Activated naive CD8-positive, alpha-beta T cell treated with anti-CD3 and anti-CD28 coated beads for 36 hours (primary cell): Measurements from ENCODE around the gene EPHB1. TPM values are rescaled to one million over a fixed set of nuclear protein-coding genes. Genes with fewer than 3 reads are reported as not detected.

Experiments used
- DNase-seq: peaks from one replicate; pipeline ENCODE4 v3.0.0; 2021
- H3K27ac Mint-ChIP-seq: one replicate; pipeline ENCODE4 v1.8.0; 2022; ENCODE audit warnings: mild to moderate bottlenecking, moderate library complexity, mixed read lengths
- H3K27me3 Mint-ChIP-seq: one replicate; pipeline ENCODE4 v1.8.0; 2022; ENCODE audit warnings: mild to moderate bottlenecking, mixed read lengths
- H3K36me3 Mint-ChIP-seq: one replicate; pipeline ENCODE4 v1.8.0; 2021; ENCODE audit warnings: mild to moderate bottlenecking, mixed read lengths
- H3K4me1 Mint-ChIP-seq: one replicate; pipeline ENCODE4 v1.8.0; 2021; ENCODE audit warnings: mixed read lengths
- H3K4me3 Mint-ChIP-seq: one replicate; pipeline ENCODE4 v1.8.0; 2022; ENCODE audit warnings: mild to moderate bottlenecking, moderate library complexity, mixed read lengths
- H3K9me3 Mint-ChIP-seq: one replicate; pipeline ENCODE4 v1.8.0; 2022; ENCODE audit warnings: mixed read lengths
- total RNA-seq, 2 experiments: library from RNA; stranded (reverse); gene quantifications; one replicate each; pipeline ENCODE4 v1.2.3, GENCODE V29; 2021

Gene EPHB1
- total RNA-seq, 2 experiments from 2014 or later = not detected

DNA sequence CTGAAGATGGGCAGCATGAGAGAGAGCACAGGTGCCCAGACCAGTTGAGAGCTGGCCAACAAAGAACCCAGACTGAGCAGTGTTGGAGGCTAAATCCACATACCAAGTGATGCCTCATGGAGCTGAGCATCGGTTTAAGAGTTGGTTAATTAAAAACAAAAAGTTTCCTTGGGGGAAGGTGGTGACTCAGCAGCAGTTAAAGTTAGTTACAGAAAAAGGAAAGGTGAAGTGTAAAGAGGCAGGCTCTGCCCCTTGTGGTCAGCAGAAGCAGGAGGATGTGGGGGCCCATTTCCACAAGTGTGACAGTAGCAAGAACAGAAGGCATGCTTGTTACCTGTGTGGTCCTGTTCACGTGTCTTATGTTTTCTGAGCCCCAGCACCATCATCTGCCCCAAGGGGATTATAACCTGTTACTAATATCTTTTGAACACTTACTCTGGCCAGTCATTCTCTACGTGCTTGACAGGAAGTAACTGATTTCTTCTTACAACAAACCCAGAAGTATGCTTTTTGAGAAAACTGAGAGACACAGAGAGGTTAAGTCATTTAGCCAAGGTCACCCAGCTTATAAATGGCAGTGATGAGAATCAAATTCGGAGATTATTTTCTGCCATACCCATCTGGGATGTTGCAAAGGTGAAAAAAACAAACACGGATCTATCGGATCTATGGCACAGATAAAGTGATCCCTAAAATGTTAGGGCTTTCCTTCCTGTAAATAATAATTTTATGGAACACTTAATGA lies 91.0 kb downstream of the EPHB1 start:
- no peaks in the 10 kb centered on the region for H3K27me3 Mint-ChIP-seq
- H3K9me3 Mint-ChIP-seq = no peaks in the 10 kb centered on the region
- H3K4me3 Mint-ChIP-seq = no peak overlapping the region
- H3K4me1 Mint-ChIP-seq = no peaks in the 10 kb centered on the region
- H3K36me3 Mint-ChIP-seq = no peaks in the 10 kb centered on the region
- no peak overlapping the region for H3K27ac Mint-ChIP-seq
- no peak for DNase-seq

DNA sequence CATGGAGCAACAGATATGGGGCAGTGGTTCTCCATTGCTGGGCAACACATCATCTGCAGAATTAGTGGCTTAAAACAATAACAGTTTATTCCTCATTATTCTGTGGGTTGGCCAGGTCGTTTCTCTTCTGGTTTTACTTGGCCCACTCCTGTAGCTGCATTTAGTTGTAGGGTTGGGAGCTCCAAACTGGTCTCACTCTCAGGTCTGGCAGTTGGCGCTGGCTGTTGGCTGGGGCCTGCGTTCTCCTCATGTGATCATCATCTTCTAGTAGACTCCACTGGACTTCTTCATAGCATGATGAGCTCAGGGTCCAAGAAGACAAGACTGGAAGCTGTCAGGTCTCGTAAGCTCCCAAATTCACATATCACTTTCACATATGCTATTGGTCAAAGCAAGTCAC lies 91.9 kb downstream of the EPHB1 start:
- no peaks in the 10 kb centered on the region for H3K9me3 Mint-ChIP-seq
- H3K27ac Mint-ChIP-seq = no peak overlapping the region
- no peak overlapping the region for H3K4me3 Mint-ChIP-seq
- no peak for DNase-seq
- H3K4me1 Mint-ChIP-seq = no peaks in the 10 kb centered on the region
- no peaks in the 10 kb centered on the region for H3K36me3 Mint-ChIP-seq
- H3K27me3 Mint-ChIP-seq = no peaks in the 10 kb centered on the region

DNA sequence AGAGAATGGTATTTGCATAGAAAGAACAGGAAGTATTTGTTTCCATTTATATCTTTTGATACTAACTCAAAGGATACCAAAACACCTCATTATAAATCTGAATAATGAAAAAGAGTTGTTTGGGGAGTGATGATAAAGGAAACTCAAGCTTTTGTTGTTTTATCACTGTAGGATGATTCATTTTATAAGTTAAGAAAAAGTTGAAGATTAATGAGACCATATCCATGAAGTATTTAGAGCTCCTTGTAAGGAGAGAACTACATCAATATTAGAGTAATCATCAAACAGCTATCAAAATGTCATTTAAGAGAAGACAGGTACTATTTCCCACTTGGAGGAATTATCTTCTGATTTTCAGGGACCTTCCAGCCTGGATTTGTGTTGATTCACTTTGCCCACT lies 92.5 kb downstream of the EPHB1 start:
- DNase-seq = no peak
- Mint-ChIP-seq H3K9me3 (no peaks in the 10 kb centered on the region), H3K4me3 (no peak overlapping the region)

DNA sequence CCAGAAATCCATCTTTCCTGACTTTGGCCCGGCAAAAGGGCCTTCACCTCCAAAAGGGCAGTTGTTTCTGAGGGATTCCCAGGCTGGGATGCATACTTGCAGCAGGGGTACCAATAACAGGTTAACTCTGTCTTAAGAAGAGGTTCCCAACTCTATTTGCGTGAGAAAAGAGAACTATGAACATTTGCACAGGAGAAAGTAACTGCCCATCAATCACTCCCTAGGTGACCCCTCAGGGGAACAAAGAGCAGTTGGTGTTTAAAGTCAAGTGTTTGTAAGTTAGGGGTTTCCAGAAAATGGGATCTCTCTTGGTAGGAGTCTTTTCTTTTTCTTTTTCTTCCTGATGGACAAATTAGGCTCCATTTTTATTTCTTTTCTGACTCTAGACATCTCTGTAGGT lies 97.3 kb downstream of the EPHB1 start:
- Mint-ChIP-seq H3K27ac (no peak overlapping the region), H3K27me3 (no peaks in the 10 kb centered on the region), H3K4me1 (no peaks in the 10 kb centered on the region), H3K36me3 (no peaks in the 10 kb centered on the region), H3K4me3 (no peak overlapping the region), H3K9me3 (no peaks in the 10 kb centered on the region)
- DNase-seq = no peak

More for the DNA sequence above, 92.5 kb downstream of the EPHB1 start:
- no peaks in the 10 kb centered on the region for H3K36me3 Mint-ChIP-seq
- no peaks in the 10 kb centered on the region for H3K27me3 Mint-ChIP-seq
- no peaks in the 10 kb centered on the region for H3K4me1 Mint-ChIP-seq
- H3K27ac Mint-ChIP-seq = no peak overlapping the region

DNA sequence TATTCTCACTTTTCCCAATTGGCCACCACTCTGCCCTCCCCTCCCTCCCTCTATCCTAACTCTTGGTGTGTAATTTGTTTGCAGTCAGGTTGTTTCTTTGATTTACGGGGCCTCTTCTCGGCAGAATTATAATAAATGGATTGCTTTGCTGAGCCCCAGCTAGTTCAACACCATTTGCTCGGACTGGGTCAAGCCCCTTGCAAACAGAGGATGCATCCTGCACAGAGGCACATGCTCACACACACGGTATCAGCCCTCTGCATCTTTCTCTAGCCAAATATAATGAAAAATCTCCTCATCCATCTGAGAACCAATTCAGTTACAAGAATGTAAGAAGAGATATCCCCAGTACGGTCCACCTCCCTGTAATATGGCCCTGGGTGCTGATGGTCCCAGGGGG lies 97.7 kb downstream of the EPHB1 start:
- Mint-ChIP-seq H3K9me3 (no peaks in the 10 kb centered on the region), H3K4me3 (no peak overlapping the region), H3K27ac (no peak overlapping the region), H3K27me3 (no peaks in the 10 kb centered on the region), H3K4me1 (no peaks in the 10 kb centered on the region), H3K36me3 (no peaks in the 10 kb centered on the region)
- no peak for DNase-seq

DNA sequence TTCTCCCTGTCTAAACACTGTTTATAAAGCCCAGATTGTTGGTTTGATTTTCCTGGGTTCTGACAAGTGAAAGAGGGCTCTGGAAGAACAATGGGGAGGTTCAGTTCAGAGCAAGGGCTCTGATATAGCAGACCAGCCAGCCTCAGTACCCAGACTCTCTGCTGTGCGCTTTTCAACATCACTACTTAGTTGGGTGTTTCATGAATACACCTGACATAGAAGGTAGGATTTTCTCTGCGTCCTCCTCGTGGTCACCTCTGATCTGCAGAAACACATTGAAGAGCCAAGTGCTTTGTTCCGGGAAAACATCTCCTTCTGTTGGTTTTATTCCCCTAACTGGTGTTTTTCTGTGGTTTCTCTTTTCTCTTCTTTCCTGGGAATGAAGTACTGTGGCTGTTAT lies 99.5 kb downstream of the EPHB1 start:
- H3K4me3 Mint-ChIP-seq = no peak overlapping the region
- H3K27ac Mint-ChIP-seq = no peak overlapping the region
- no peaks in the 10 kb centered on the region for H3K36me3 Mint-ChIP-seq
- H3K27me3 Mint-ChIP-seq = peaks cover 4% of the 10 kb centered on the region
- no peaks in the 10 kb centered on the region for H3K4me1 Mint-ChIP-seq
- no peak for DNase-seq
- no peaks in the 10 kb centered on the region for H3K9me3 Mint-ChIP-seq

DNA sequence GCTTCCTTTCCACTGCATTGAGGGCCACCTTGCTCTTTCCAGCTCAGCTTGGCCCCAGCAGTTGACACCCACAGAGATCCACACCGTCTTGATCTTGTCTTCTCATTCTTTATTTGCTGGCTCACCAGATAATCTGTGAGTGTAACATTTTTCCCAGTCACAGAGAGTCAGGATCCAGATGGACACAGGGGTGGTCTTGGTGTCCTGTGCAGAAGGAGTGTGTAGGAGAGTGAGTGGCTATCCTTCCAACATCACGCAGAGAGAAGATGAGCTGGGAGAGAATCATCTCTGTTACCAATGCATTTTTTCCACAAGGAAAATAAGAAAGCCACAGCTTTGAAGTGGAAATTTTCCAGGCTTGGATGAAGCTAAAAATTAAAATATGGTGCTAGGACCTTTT lies 100.1 kb downstream of the EPHB1 start:
- no peaks in the 10 kb centered on the region for H3K4me1 Mint-ChIP-seq
- H3K9me3 Mint-ChIP-seq = no peaks in the 10 kb centered on the region
- H3K4me3 Mint-ChIP-seq = no peak overlapping the region
- H3K27ac Mint-ChIP-seq = no peak overlapping the region
- DNase-seq = no peak
- peaks cover 4% of the 10 kb centered on the region for H3K27me3 Mint-ChIP-seq
- H3K36me3 Mint-ChIP-seq = no peaks in the 10 kb centered on the region

DNA sequence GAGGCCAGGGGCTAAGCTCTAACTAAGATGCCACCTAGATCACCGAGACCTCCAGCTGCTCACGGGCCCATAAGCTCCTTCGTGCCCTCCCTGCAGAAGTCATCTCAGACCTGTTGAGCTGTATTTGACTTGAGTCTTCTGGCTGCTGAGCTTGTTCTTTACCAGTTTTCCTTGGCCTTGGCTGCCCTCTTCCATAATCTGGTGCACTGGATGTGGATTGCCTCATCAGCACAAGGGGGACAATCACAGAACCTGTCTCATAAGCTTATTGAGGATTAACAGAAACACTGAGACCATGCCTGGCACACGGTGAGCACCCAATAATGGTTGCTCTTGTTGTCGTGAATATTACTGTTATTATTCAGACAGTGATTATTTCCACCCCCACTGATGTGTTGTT lies 101.1 kb downstream of the EPHB1 start:
- Mint-ChIP-seq H3K27ac (no peak overlapping the region), H3K36me3 (no peaks in the 10 kb centered on the region), H3K27me3 (peaks cover 4% of the 10 kb centered on the region), H3K4me1 (no peaks in the 10 kb centered on the region), H3K4me3 (no peak overlapping the region), H3K9me3 (no peaks in the 10 kb centered on the region)
- no peak for DNase-seq

DNA sequence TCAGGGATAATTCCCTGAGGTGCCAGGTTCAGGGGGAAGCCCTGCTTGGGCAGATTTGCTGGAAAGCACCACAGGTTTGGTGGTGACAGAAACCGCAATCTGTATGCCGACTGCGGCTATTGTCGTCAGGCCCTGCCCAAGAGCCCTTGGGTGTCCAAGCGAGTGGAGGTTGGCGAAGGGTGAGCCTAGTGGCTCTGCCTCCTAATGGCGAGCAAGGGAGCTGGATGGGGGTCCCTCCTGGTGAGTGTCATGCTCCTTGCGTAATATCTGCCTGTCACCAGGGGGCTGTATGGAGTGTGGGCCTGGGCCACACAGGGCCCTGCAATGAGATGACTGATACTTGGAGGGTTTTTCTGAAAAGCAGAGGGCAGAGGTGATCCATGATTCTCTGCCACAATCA lies 101.6 kb downstream of the EPHB1 start:
- Mint-ChIP-seq H3K27me3 (peaks cover 4% of the 10 kb centered on the region), H3K9me3 (no peaks in the 10 kb centered on the region), H3K36me3 (no peaks in the 10 kb centered on the region), H3K27ac (no peak overlapping the region), H3K4me1 (no peaks in the 10 kb centered on the region), H3K4me3 (no peak overlapping the region)
- no peak for DNase-seq

DNA sequence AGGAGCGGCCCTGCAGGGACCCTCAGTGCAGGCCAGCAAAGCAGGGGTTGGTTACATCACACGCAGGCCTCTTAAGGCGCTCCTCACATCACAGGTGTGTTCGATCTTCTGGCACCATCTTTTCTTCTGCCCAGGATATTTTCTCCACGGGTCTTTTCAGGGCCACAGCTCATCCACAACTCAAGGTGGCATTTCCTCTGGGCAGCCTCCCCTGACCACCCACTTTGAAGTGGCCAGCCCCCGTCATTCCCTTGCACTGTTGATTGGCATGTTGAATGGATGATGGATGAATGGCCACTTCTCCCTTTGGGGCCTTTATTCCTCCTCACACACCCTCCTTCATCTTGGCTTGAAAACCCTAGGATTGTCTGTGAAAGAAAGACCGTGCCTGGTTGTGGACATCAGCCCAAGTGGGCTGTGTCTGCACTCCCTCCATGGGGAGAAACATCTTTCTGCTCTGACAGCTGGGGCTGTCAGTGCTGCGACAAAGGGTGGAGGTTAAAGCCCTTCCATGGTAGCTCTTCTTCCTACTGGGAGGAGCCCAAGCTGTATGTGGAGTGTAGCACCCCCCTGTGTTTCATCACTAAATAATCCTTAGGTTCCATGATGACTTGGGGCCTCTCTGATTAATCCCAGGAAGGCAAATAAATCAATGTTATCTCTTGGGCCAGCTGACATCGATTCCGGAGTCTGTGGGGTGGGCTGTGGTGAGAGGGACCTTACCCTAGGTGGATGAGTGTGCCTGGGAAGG lies 102.5 kb downstream of the EPHB1 start:
- Mint-ChIP-seq H3K36me3 (no peaks in the 10 kb centered on the region), H3K4me1 (no peaks in the 10 kb centered on the region), H3K27me3 (peaks cover 4% of the 10 kb centered on the region), H3K4me3 (no peak overlapping the region), H3K27ac (no peak overlapping the region), H3K9me3 (no peaks in the 10 kb centered on the region)
- DNase-seq = no peak

DNA sequence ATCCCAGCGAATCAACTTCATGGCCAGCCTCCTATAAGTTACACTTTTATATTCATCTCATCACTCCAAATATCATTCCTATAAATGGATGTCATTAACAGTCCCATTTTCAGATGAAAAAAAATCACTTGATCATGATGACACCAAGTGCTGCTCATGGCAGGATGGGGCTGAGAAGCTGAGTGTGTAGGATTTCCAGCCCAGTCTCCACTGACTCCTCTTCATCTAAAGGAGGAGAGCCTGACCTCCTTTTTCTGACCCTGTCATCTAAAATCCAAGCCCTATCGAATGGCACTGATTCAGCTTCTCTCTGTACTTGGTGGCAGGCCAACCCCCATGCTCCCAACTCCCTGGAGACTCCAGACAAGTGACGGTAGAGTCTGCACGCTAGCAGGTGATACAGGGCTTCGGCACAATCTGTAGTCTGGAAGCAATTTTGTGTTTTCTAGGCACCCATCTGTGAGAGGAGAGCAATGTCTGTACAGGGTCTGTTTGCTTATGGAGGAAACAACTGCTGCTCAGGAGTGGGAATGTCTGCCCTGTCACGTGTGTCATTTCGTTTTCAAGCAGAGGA lies 103.2 kb downstream of the EPHB1 start:
- no peak overlapping the region for H3K27ac Mint-ChIP-seq
- H3K4me3 Mint-ChIP-seq = no peak overlapping the region
- no peaks in the 10 kb centered on the region for H3K9me3 Mint-ChIP-seq
- no peaks in the 10 kb centered on the region for H3K36me3 Mint-ChIP-seq
- peaks cover 4% of the 10 kb centered on the region for H3K27me3 Mint-ChIP-seq
- DNase-seq = no peak
- no peaks in the 10 kb centered on the region for H3K4me1 Mint-ChIP-seq

DNA sequence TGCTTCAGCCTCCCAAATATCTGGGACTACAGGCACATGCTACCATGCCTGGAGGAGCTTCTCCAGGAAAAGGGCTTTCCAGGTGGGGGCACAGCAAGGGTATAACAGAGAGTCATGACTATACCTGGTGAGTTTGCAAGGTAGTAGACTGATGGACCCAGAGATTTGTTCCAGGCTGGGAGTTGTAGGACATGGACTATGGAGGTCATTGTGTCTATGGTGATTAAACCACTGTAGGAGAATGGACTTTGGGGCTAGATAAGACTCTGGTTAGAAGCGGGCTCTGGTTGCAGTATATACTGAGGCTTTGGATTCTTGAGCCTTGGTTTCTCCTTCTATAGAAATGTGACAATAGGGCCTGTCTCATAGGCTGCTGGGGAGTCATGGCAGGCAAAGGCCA lies 104.7 kb downstream of the EPHB1 start:
- Mint-ChIP-seq H3K4me1 (peaks cover 7% of the 10 kb centered on the region), H3K27me3 (peaks cover 4% of the 10 kb centered on the region), H3K27ac (no peak overlapping the region), H3K36me3 (no peaks in the 10 kb centered on the region), H3K9me3 (no peaks in the 10 kb centered on the region), H3K4me3 (no peak overlapping the region)
- no peak for DNase-seq

DNA sequence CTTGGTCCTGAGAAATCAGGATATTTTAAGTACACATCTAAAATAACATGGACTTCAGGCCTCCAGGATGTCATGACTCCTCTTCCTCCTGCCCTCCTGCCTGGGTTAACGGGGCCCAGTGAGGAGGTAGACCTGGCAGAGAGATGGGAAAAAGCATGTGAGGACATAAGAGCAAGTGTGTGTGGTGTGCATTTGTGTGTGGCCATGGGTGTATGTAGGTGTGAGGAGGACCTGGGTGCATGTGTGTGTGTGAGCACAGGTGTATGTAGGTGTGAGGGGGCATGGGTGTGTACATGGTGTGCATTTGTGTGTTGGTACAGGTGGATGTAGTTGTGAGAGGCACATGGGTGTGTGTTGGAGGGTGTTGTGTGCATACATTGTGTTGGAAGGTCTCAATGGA lies 105.4 kb downstream of the EPHB1 start:
- Mint-ChIP-seq H3K27me3 (peaks cover 4% of the 10 kb centered on the region), H3K36me3 (no peaks in the 10 kb centered on the region), H3K27ac (no peak overlapping the region), H3K9me3 (no peaks in the 10 kb centered on the region), H3K4me1 (peaks cover 7% of the 10 kb centered on the region), H3K4me3 (no peak overlapping the region)
- DNase-seq = no peak

DNA sequence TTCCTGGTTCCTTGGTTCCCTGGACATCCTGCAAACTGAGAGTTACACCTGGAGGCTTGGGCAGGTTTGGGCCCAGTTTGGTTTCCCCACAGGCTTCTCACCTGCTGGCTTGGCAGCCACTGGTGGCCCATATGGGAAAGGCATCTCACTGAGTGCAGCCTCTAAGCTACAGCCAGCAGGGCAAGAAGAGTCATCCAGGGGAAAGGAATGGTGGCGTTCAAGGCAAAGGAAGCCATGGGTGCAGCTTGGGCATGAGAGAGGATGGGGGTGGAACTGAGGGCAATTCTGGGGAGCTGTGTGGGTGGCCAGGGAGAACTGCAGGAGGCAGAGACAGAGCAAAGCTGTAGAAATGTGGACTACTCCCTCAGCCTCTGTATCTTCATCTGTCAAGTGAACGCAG lies 106.4 kb downstream of the EPHB1 start:
- Mint-ChIP-seq H3K36me3 (no peaks in the 10 kb centered on the region), H3K27me3 (peaks cover 7% of the 10 kb centered on the region), H3K4me3 (no peak overlapping the region), H3K9me3 (no peaks in the 10 kb centered on the region), H3K27ac (no peak overlapping the region), H3K4me1 (peaks cover 7% of the 10 kb centered on the region)
- no peak for DNase-seq

DNA sequence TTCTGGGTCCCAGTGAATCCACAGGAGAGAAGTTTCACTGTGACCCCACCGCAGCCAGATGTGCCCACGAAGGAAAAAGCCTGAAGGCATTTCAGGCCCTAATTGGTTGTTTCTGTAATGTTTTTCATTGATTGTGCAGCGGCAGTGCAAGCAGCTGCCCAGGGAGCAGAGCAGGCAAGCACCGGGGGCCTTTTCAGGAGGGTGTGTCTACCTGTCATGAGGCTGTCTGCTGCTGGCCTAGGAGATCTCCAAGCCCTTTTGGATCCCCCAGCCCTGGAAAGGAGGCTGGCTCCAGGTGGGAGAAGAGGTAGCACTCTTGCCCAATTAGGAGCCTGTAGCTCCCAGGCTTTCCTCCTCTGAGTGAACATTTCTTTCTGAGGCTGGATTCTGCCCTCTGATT lies 108.8 kb downstream of the EPHB1 start:
- DNase-seq = no peak

More for the DNA sequence above, 108.8 kb downstream of the EPHB1 start:
- no peak overlapping the region for H3K4me3 Mint-ChIP-seq
- peaks cover 6% of the 10 kb centered on the region for H3K27me3 Mint-ChIP-seq
- no peaks in the 10 kb centered on the region for H3K9me3 Mint-ChIP-seq
- H3K27ac Mint-ChIP-seq = no peak overlapping the region
- no peaks in the 10 kb centered on the region for H3K36me3 Mint-ChIP-seq
- peaks cover 7% of the 10 kb centered on the region for H3K4me1 Mint-ChIP-seq
